H9 (cell line): ENCODE measurements around the gene RAMP3. TPM values are rescaled to one million over a fixed set of nuclear protein-coding genes. Genes with fewer than 3 reads are reported as not detected.

Experiments used
- DNase-seq: peaks from one replicate; pipeline ENCODE4 v3.0.0-alpha.2; 2017
- H2AFZ ChIP-seq: one replicate; pipeline ENCODE4 v1.6.1; 2013; ENCODE audit warnings: mild to moderate bottlenecking, low read length, control low read depth, moderate library complexity
- H2AK5ac ChIP-seq: 2 replicates; pipeline ENCODE4 v1.6.1; 2013; ENCODE audit warnings: low read length, control low read depth, mixed read lengths; ENCODE audit not compliant: insufficient read length
- H2BK120ac ChIP-seq: one replicate; pipeline ENCODE4 v1.6.1; 2013; ENCODE audit warnings: low read depth, mild to moderate bottlenecking, low read length, control low read depth, inconsistent platforms; ENCODE audit not compliant: poor library complexity, severe bottlenecking
- H2BK12ac ChIP-seq: 2 replicates; pipeline ENCODE4 v1.6.1; 2013; ENCODE audit warnings: low read length, control low read depth, mixed read lengths, low read depth; ENCODE audit not compliant: insufficient read length
- H2BK15ac ChIP-seq: 2 replicates; pipeline ENCODE4 v1.6.1; 2013; ENCODE audit warnings: low read depth, low read length, control low read depth
- H2BK20ac ChIP-seq: one replicate; pipeline ENCODE4 v1.6.1; 2013; ENCODE audit warnings: low read depth, mild to moderate bottlenecking, low read length, control low read depth, inconsistent platforms; ENCODE audit not compliant: poor library complexity, severe bottlenecking
- H2BK5ac ChIP-seq: 2 replicates; pipeline ENCODE4 v1.6.1; 2013; ENCODE audit warnings: low read length, control low read depth, mixed read lengths; ENCODE audit not compliant: insufficient read length
- H3K14ac ChIP-seq: 2 replicates; pipeline ENCODE4 v1.6.1; 2013; ENCODE audit warnings: low read length, control low read depth; ENCODE audit not compliant: insufficient read depth
- H3K18ac ChIP-seq: 2 replicates; pipeline ENCODE4 v1.6.1; 2013; ENCODE audit warnings: low read depth, mild to moderate bottlenecking, mixed read lengths, low read length, control low read depth; ENCODE audit not compliant: insufficient read length
- H3K23ac ChIP-seq: 2 replicates; pipeline ENCODE4 v1.6.1; 2013; ENCODE audit warnings: low read length, control low read depth, mixed read lengths, low read depth; ENCODE audit not compliant: insufficient read length
- H3K23me2 ChIP-seq: 2 replicates; pipeline ENCODE4 v1.6.1; 2013; ENCODE audit warnings: low read depth, mild to moderate bottlenecking, mixed read lengths, low read length, control low read depth; ENCODE audit not compliant: insufficient read length, poor library complexity, severe bottlenecking
- H3K27ac ChIP-seq: 2 replicates; pipeline ENCODE4 v1.5.1; 2013; ENCODE audit warnings: low read length, control low read depth, mixed read lengths, low read depth; ENCODE audit not compliant: insufficient read length
- H3K27me3 ChIP-seq: 2 replicates; pipeline ENCODE4 v1.6.1; 2013; ENCODE audit warnings: low read length, control low read depth, inconsistent platforms; ENCODE audit not compliant: insufficient read depth
- H3K4ac ChIP-seq: 2 replicates; pipeline ENCODE4 v1.6.1; 2013; ENCODE audit warnings: low read depth, mild to moderate bottlenecking, control low read depth, inconsistent platforms, low read length, moderate library complexity
- H3K4me1 ChIP-seq: 2 replicates; pipeline ENCODE4 v1.6.1; 2013; ENCODE audit warnings: low read length, control low read depth, inconsistent platforms; ENCODE audit not compliant: insufficient read depth
- H3K4me2 ChIP-seq: 2 replicates; pipeline ENCODE4 v1.6.1; 2013; ENCODE audit warnings: low read length, control low read depth, mixed read lengths; ENCODE audit not compliant: insufficient read length, insufficient read depth
- H3K56ac ChIP-seq: 2 replicates; pipeline ENCODE4 v1.6.1; 2013; ENCODE audit warnings: low read depth, mild to moderate bottlenecking, mixed read lengths, low read length, control low read depth; ENCODE audit not compliant: insufficient read length
- H3K79me1 ChIP-seq: 2 replicates; pipeline ENCODE4 v1.6.1; 2013; ENCODE audit warnings: low read depth, mild to moderate bottlenecking, moderate library complexity, low read length, control low read depth, inconsistent platforms; ENCODE audit not compliant: insufficient read depth, poor library complexity, severe bottlenecking
- H3K79me2 ChIP-seq: 2 replicates; pipeline ENCODE4 v1.6.1; 2013; ENCODE audit warnings: low read length, control low read depth, inconsistent platforms; ENCODE audit not compliant: insufficient read depth
- H3K9ac ChIP-seq: 2 replicates; pipeline ENCODE4 v1.6.1; 2013; ENCODE audit warnings: low read length, control low read depth, mixed read lengths; ENCODE audit not compliant: insufficient read length; ENCODE audit errors: extremely low read depth
- H3K9me3 ChIP-seq: one replicate; pipeline ENCODE4 v1.6.1; 2013; ENCODE audit warnings: low read depth, low read length, inconsistent platforms; ENCODE audit not compliant: control insufficient read depth
- H3T11ph ChIP-seq: one replicate; pipeline ENCODE4 v1.6.1; 2013; ENCODE audit warnings: mild to moderate bottlenecking, low read length, control low read depth, inconsistent platforms
- H4K20me1 ChIP-seq: one replicate; pipeline ENCODE4 v1.6.1; 2013; ENCODE audit not compliant: control insufficient read depth, insufficient read length, insufficient read depth
- H4K5ac ChIP-seq: 2 replicates; pipeline ENCODE4 v1.6.1; 2013; ENCODE audit warnings: low read depth, mild to moderate bottlenecking, mixed read lengths, low read length, control low read depth; ENCODE audit not compliant: insufficient read length
- H4K8ac ChIP-seq: replicated peaks from 2 replicates; pipeline ENCODE4 v1.6.1; 2013; ENCODE audit warnings: low read length, control low read depth, mixed read lengths, low read depth; ENCODE audit not compliant: insufficient read length
- H4K91ac ChIP-seq: 2 replicates; pipeline ENCODE4 v1.6.1; 2013; ENCODE audit warnings: low read depth, mild to moderate bottlenecking, moderate library complexity, mixed read lengths, low read length, control low read depth; ENCODE audit not compliant: insufficient read length
- H3K27ac Mint-ChIP-seq, 3 experiments: 2 replicates in 2 of 3; 3 replicates in 1 of 3; pipeline ENCODE4 v1.8.0; 2020 to 2021; ENCODE audit warnings: mixed read lengths in 3 of 3, mild to moderate bottlenecking in 1 of 3, moderate library complexity in 1 of 3
- H3K27me3 Mint-ChIP-seq: 2 replicates; pipeline ENCODE4 v1.8.0; 2021; ENCODE audit warnings: low read depth, mild to moderate bottlenecking, moderate library complexity, mixed read lengths
- H3K36me3 Mint-ChIP-seq, 3 experiments: 2 replicates in 2 of 3; 3 replicates in 1 of 3; pipeline ENCODE4 v1.8.0; 2020 to 2021; ENCODE audit warnings: low read depth in 3 of 3, mixed read lengths in 3 of 3; ENCODE audit not compliant: insufficient read depth in 1 of 3
- H3K4me1 Mint-ChIP-seq, 2 experiments: 2 replicates each; pipeline ENCODE4 v1.8.0; 2020; ENCODE audit warnings: mixed read lengths in 2 of 2
- H3K4me3 Mint-ChIP-seq, 2 experiments: 2 replicates in 1 of 2; 3 replicates in 1 of 2; pipeline ENCODE4 v1.8.0; 2020 to 2021; ENCODE audit warnings: mild to moderate bottlenecking in 2 of 2, mixed read lengths in 2 of 2, moderate library complexity in 1 of 2
- H3K9me3 Mint-ChIP-seq, 2 experiments: 2 replicates in 1 of 2; 3 replicates in 1 of 2; pipeline ENCODE4 v1.8.0; 2020; ENCODE audit warnings: mild to moderate bottlenecking in 2 of 2, mixed read lengths in 2 of 2, moderate library complexity in 1 of 2
- WGBS: extraction: QIAGEN DNeasy Blood & Tissue Kit; methylation state at CpG from one replicate; pipeline ENCODE4 v1.1.7; 2013; ENCODE audit warnings: missing lambda C conversion rate, low lambda C conversion rate, mixed read lengths; ENCODE audit not compliant: insufficient read length; ENCODE audit errors: extremely low coverage; 5-methylcytosine and 5-hydroxymethylcytosine counted together
- total RNA-seq: library from RNA; stranded (reverse); gene quantifications from 2 replicates; pipeline ENCODE4 v1.2.1, GENCODE V29; 2021
- TF ChIP-seq, protein P1 (sequence below): fragments of 200-600 bp; sonication (generic); conservative IDR thresholded peaks from 3 replicates; pipeline ENCODE4 v1.8.0; 2021; ENCODE audit warnings: antibody characterized with exemption, mild to moderate bottlenecking

RAMP3 gene
- total RNA-seq, 1 experiment from 2014 or later: 0.63 TPM

DNA sequence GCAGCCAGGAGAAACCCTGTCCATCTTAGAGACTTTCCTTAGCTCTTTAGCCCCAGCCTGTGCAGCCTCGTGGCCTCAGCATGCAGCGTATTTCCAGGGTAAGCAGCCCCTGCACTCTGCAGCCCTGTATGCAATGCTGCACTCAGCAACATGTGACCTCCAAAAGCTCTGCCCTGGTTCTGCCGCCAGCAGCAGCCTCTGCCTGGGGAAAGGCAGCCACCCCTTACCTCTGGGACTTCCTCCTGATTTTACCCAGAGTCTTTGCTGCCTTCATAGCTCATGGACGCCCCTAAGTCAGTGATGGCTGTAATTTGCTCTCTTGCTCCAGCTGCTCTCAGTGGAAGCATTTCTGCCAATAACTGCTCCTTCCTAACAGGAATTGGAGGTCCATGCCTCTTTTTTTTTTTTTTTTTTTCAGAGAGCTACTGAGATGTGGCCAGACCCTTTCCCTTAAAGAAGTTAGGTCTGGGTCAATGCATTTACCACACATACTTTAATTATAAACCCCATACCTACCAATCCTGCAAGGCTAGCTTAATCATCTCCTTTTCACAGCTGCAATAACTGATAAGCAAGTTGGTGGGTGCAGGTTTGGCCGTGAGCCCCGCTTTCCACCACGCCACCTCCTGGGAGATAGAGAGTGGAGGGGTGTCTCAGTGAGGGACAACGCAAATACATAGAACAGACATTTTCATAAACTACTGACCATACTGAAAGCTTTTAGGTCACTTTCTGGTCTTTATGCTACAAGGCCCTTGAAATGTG, 71.7 kb downstream of the RAMP3 start:
- Histone ChIP-seq H2BK5ac (no peak overlapping the region), H3K9me3 (no peaks in the 10 kb centered on the region), H2BK120ac (no peak overlapping the region), H2BK20ac (no peak overlapping the region), H3K4me1 (no peaks in the 10 kb centered on the region), H4K20me1 (no peaks in the 10 kb centered on the region), H3K79me1 (no peaks in the 10 kb centered on the region), H2BK15ac (no peak overlapping the region), H3K27ac (no peak overlapping the region), H4K8ac (no peak overlapping the region), H3K18ac (no peak overlapping the region), H3K23me2 (no peaks in the 10 kb centered on the region), H3K79me2 (no peaks in the 10 kb centered on the region), H3K4me2 (no peak overlapping the region), H3K4ac (no peak overlapping the region), H4K91ac (no peak overlapping the region), H2BK12ac (no peak overlapping the region), H3K23ac (no peak overlapping the region), H3K27me3 (no peaks in the 10 kb centered on the region), H4K5ac (no peak overlapping the region), H3T11ph (no peak overlapping the region), H3K9ac (no peak overlapping the region), H3K56ac (no peak overlapping the region), H3K14ac (no peak overlapping the region), H2AFZ (no peak overlapping the region), H2AK5ac (no peak overlapping the region)
- TF ChIP-seq, protein P1, sequence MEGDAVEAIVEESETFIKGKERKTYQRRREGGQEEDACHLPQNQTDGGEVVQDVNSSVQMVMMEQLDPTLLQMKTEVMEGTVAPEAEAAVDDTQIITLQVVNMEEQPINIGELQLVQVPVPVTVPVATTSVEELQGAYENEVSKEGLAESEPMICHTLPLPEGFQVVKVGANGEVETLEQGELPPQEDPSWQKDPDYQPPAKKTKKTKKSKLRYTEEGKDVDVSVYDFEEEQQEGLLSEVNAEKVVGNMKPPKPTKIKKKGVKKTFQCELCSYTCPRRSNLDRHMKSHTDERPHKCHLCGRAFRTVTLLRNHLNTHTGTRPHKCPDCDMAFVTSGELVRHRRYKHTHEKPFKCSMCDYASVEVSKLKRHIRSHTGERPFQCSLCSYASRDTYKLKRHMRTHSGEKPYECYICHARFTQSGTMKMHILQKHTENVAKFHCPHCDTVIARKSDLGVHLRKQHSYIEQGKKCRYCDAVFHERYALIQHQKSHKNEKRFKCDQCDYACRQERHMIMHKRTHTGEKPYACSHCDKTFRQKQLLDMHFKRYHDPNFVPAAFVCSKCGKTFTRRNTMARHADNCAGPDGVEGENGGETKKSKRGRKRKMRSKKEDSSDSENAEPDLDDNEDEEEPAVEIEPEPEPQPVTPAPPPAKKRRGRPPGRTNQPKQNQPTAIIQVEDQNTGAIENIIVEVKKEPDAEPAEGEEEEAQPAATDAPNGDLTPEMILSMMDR: no peak
- Mint-ChIP-seq H3K27ac (no peak overlapping the region), H3K4me3 (no peak overlapping the region), H3K4me1 (peaks cover 0 to 2% of the 10 kb centered on the region in 2 experiments; a peak in 1 of 4 replicates), H3K36me3 (no peaks in the 10 kb centered on the region), H3K27me3 (peaks cover 11% of the 10 kb centered on the region), H3K9me3 (no peaks in the 10 kb centered on the region)
- no CpG with 5 or more reads among the region's 8 CpGs for WGBS
- no peak for DNase-seq
